ENCODE data around the gene FKBP3. TPM values are rescaled to one million over a fixed set of nuclear protein-coding genes. Genes with fewer than 3 reads are reported as not detected.

FKBP3 gene
- total RNA-seq, 1 experiment from 2014 or later: 118 TPM

DNA sequence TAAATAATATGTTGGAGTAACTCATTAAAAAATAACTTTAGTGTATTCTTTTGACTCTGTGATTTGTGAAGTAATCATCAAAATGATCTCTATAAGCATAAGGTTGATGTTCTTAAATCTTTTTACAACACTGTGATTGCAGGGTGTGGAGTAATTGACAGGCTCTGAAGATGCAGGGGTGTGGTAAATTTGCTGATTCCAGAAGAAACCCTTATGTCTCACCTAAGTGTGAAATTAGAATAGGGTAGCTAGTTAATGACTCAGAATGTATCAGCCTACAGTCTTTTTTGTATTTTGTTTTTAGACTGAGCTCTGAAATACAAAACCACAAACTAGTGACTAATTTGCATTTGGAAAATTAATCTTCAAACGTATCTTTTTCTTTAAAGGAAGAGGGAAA is 44.5 kb downstream of the FKBP3 start:
- peaks cover 40% of the 10 kb centered on the region for H3K4me1 Mint-ChIP-seq
- H3K27ac Mint-ChIP-seq: no peak overlapping the region
- TF ChIP-seq NR2C2 (CRISPR knock-in tag; IDR thresholded peaks at IDR 0.05) (no peak), ZBTB21 (CRISPR knock-in tag; IDR thresholded peaks at IDR 0.05; ENCODE audit: borderline replicate concordance) (no peak), ZNF219 (CRISPR knock-in tag; IDR thresholded peaks at IDR 0.05; ENCODE audit: borderline replicate concordance) (no peak), SOX15 (CRISPR knock-in tag; IDR thresholded peaks at IDR 0.05) (no peak), MYBL2 (CRISPR knock-in tag; IDR thresholded peaks at IDR 0.05) (no peak), ZNF671 (CRISPR knock-in tag; IDR thresholded peaks at IDR 0.05) (no peak), MXD4 (CRISPR knock-in tag; IDR thresholded peaks at IDR 0.05; ENCODE audit: borderline replicate concordance) (no peak), TEAD4 (CRISPR knock-in tag; IDR thresholded peaks at IDR 0.05) (no peak), ZNF317 (CRISPR knock-in tag; IDR thresholded peaks at IDR 0.05; ENCODE audit: borderline replicate concordance, low read depth) (no peak), CBFB (CRISPR knock-in tag; IDR thresholded peaks at IDR 0.05; ENCODE audit: low read depth) (no peak), SMAD4 (CRISPR knock-in tag; IDR thresholded peaks at IDR 0.05) (no peak), ZNF423 (CRISPR knock-in tag; IDR thresholded peaks at IDR 0.05) (no peak), ZNF232 (CRISPR knock-in tag; IDR thresholded peaks at IDR 0.05) (no peak), KAT7 (CRISPR knock-in tag; IDR thresholded peaks at IDR 0.05; ENCODE audit: borderline replicate concordance) (no peak)
- TF ChIP-seq, protein P1, sequence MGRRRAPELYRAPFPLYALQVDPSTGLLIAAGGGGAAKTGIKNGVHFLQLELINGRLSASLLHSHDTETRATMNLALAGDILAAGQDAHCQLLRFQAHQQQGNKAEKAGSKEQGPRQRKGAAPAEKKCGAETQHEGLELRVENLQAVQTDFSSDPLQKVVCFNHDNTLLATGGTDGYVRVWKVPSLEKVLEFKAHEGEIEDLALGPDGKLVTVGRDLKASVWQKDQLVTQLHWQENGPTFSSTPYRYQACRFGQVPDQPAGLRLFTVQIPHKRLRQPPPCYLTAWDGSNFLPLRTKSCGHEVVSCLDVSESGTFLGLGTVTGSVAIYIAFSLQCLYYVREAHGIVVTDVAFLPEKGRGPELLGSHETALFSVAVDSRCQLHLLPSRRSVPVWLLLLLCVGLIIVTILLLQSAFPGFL (CRISPR knock-in tag; IDR thresholded peaks at IDR 0.05; ENCODE audit: borderline replicate concordance): no peak
- TF ChIP-seq, protein P2, sequence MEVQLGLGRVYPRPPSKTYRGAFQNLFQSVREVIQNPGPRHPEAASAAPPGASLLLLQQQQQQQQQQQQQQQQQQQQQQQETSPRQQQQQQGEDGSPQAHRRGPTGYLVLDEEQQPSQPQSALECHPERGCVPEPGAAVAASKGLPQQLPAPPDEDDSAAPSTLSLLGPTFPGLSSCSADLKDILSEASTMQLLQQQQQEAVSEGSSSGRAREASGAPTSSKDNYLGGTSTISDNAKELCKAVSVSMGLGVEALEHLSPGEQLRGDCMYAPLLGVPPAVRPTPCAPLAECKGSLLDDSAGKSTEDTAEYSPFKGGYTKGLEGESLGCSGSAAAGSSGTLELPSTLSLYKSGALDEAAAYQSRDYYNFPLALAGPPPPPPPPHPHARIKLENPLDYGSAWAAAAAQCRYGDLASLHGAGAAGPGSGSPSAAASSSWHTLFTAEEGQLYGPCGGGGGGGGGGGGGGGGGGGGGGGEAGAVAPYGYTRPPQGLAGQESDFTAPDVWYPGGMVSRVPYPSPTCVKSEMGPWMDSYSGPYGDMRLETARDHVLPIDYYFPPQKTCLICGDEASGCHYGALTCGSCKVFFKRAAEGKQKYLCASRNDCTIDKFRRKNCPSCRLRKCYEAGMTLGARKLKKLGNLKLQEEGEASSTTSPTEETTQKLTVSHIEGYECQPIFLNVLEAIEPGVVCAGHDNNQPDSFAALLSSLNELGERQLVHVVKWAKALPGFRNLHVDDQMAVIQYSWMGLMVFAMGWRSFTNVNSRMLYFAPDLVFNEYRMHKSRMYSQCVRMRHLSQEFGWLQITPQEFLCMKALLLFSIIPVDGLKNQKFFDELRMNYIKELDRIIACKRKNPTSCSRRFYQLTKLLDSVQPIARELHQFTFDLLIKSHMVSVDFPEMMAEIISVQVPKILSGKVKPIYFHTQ (CRISPR knock-in tag; IDR thresholded peaks at IDR 0.05): no peak
- TF ChIP-seq, protein P3, sequence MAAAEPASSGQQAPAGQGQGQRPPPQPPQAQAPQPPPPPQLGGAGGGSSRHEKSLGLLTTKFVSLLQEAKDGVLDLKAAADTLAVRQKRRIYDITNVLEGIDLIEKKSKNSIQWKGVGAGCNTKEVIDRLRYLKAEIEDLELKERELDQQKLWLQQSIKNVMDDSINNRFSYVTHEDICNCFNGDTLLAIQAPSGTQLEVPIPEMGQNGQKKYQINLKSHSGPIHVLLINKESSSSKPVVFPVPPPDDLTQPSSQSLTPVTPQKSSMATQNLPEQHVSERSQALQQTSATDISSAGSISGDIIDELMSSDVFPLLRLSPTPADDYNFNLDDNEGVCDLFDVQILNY (CRISPR knock-in tag; IDR thresholded peaks at IDR 0.05): no peak
- TF ChIP-seq, protein P4, sequence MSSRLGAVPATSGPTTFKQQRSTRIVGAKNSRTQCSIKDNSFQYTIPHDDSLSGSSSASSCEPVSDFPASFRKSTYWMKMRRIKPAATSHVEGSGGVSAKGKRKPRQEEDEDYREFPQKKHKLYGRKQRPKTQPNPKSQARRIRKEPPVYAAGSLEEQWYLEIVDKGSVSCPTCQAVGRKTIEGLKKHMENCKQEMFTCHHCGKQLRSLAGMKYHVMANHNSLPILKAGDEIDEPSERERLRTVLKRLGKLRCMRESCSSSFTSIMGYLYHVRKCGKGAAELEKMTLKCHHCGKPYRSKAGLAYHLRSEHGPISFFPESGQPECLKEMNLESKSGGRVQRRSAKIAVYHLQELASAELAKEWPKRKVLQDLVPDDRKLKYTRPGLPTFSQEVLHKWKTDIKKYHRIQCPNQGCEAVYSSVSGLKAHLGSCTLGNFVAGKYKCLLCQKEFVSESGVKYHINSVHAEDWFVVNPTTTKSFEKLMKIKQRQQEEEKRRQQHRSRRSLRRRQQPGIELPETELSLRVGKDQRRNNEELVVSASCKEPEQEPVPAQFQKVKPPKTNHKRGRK (CRISPR knock-in tag; IDR thresholded peaks at IDR 0.05; ENCODE audit: borderline replicate concordance): no peak
- TF ChIP-seq, protein P5, sequence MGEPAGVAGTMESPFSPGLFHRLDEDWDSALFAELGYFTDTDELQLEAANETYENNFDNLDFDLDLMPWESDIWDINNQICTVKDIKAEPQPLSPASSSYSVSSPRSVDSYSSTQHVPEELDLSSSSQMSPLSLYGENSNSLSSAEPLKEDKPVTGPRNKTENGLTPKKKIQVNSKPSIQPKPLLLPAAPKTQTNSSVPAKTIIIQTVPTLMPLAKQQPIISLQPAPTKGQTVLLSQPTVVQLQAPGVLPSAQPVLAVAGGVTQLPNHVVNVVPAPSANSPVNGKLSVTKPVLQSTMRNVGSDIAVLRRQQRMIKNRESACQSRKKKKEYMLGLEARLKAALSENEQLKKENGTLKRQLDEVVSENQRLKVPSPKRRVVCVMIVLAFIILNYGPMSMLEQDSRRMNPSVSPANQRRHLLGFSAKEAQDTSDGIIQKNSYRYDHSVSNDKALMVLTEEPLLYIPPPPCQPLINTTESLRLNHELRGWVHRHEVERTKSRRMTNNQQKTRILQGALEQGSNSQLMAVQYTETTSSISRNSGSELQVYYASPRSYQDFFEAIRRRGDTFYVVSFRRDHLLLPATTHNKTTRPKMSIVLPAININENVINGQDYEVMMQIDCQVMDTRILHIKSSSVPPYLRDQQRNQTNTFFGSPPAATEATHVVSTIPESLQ (CRISPR knock-in tag; IDR thresholded peaks at IDR 0.05): no peak
- TF ChIP-seq, protein P6, sequence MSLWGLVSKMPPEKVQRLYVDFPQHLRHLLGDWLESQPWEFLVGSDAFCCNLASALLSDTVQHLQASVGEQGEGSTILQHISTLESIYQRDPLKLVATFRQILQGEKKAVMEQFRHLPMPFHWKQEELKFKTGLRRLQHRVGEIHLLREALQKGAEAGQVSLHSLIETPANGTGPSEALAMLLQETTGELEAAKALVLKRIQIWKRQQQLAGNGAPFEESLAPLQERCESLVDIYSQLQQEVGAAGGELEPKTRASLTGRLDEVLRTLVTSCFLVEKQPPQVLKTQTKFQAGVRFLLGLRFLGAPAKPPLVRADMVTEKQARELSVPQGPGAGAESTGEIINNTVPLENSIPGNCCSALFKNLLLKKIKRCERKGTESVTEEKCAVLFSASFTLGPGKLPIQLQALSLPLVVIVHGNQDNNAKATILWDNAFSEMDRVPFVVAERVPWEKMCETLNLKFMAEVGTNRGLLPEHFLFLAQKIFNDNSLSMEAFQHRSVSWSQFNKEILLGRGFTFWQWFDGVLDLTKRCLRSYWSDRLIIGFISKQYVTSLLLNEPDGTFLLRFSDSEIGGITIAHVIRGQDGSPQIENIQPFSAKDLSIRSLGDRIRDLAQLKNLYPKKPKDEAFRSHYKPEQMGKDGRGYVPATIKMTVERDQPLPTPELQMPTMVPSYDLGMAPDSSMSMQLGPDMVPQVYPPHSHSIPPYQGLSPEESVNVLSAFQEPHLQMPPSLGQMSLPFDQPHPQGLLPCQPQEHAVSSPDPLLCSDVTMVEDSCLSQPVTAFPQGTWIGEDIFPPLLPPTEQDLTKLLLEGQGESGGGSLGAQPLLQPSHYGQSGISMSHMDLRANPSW (CRISPR knock-in tag; conservative IDR thresholded peaks at IDR 0.05; ENCODE audit: low read depth): no peak
- no peak for DNase-seq (ENCODE audit: low spot score)
- CTCF ChIA-PET: no interaction called here
- no peak for ATAC-seq
- H3K4me3 Mint-ChIP-seq: no peak overlapping the region
- POLR2A ChIA-PET: no interaction called here
- H3K9me3 Mint-ChIP-seq: no peaks in the 10 kb centered on the region
- H3K36me3 Mint-ChIP-seq: no peaks in the 10 kb centered on the region
- H3K27me3 Mint-ChIP-seq (ENCODE audit: low read depth): no peaks in the 10 kb centered on the region
